Anterior cingulate cortex (tissue), 58 donors: ENCODE data around the gene NLK.

Source experiments
- DNase-seq, 58 donors: peaks; one replicate each; lab custom pipeline; 2025; lab: John Stamatoyannopoulos, UW

NLK gene

GRCh38 chr17:28038802-28039201 lies 3.7 kb upstream of the NLK start:
- no peak for DNase-seq

DNA sequence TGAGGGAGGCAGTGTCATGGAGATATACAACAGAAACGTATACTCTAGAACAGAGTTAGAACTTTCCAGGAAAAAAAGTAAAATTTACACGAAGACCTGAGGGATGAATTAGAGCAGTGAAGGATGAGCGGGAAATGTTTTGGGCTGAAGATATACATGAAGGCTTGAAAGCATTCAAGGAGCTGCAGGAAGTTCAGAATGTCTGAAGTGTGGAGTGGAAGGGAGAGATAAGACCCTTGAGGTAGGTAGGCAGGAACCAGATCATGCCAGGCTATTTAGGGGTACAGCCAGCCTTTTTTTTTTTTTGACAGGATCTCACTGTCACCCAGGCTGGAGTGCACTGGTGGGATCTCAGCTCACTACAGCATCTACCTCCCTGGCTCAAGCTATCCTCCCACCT lies 3.2 kb upstream of the NLK start:
- no peak for DNase-seq

DNA sequence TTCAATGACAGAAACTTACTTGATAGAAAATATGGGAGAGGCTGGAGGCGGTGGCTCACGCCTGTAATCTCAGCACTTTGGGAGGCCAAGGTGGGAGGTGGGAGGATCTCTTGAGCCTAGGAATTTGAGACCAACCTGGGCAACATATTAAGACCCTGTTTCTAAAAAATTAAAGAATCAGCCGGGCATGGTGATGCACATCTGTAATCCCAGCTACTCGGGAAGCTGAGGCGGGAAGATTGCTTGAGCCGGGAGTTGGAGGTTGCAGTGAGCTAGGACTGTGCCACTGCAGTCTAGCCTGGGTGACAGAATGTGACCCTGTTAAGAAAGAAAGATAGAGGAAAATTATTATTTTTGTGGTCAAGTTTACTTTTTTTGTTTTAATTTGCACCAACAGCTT lies 2.1 kb upstream of the NLK start:
- no peak for DNase-seq

- peak; percentile 78 to 100 (median 99) for DNase-seq
Observed at GRCh38 chr17:28041068-28041843, 1.2 kb upstream of the NLK start.

- DNase-seq: peak in 4 of 58 donors; percentile 38 to 76 (median 40)
Observed at GRCh38 chr17:28041844-28042656, 427 bp upstream of the NLK start.

DNA sequence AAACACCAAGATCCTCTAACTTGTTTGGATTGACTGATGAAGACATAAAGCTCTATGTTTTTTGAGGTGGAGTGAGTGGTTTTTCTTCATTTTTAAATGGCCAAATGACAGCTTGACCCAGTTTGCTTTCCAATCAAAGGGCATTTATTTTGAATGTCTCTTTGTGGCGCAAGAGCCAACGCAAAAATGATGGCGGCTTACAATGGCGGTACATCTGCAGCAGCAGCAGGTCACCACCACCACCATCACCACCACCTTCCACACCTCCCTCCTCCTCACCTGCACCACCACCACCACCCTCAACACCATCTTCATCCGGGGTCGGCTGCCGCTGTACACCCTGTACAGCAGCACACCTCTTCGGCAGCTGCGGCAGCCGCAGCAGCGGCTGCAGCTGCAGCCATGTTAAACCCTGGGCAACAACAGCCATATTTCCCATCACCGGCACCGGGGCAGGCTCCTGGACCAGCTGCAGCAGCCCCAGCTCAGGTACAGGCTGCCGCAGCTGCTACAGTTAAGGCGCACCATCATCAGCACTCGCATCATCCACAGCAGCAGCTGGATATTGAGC lies 329 bp downstream of the NLK start:
- DNase-seq: no peak

DNA sequence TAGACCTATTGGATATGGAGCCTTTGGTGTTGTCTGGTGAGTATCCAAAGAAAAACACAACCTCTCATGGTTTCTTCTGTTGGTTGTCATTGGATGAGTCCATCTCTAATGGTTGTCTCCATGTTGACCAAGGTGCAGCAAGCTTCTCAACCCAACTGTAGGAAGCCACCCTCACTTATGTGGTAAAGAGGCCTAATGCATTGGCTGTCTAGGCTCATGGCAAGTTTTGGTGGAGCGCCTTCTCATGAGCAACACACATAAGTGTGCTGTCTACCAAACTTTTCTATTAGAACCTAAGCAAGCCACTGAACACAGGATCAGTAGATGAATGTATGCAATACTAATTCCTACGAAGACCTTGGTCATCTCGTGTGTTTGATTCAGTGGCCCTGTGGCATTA lies 819 bp downstream of the NLK start:
- DNase-seq: no peak

DNA sequence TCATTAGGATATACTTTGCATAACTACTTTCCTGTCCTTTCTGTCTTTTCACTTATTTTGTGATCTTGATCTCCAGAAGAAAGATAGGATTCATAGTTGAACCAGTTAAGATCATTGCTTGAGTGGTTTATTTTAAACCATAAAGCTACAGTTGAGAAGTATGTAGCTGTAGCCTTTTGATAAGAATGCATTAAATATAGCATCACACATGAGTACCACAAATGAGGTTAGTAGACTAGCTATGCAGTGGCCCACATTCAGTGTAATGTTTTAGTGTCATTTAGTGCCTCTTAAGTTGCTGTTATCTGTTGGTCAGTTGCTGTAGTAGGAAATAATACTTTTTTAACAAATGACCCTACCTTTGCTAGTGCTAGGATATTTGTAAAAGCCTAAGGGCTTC lies 1.3 kb downstream of the NLK start:
- no peak for DNase-seq

DNA sequence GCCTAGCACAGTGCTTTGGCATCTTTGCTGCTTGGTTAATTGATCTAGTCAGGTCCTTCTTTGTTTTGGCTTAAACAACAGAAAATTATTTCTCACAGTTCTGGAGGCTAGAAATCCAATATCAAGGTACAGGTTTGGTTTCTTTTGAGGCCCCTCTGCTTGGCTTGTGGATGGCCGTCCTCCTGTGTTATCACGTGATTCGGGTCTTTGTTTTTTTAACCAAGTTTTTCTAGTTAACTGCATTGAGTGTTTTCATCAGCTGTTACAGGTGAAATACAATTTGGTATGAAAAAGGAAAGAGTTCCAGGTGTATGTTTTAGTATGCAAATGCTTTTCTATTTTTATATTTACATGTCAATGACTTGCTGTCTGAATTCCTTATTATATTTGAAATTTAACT lies 2.8 kb downstream of the NLK start:
- no peak for DNase-seq

DNA sequence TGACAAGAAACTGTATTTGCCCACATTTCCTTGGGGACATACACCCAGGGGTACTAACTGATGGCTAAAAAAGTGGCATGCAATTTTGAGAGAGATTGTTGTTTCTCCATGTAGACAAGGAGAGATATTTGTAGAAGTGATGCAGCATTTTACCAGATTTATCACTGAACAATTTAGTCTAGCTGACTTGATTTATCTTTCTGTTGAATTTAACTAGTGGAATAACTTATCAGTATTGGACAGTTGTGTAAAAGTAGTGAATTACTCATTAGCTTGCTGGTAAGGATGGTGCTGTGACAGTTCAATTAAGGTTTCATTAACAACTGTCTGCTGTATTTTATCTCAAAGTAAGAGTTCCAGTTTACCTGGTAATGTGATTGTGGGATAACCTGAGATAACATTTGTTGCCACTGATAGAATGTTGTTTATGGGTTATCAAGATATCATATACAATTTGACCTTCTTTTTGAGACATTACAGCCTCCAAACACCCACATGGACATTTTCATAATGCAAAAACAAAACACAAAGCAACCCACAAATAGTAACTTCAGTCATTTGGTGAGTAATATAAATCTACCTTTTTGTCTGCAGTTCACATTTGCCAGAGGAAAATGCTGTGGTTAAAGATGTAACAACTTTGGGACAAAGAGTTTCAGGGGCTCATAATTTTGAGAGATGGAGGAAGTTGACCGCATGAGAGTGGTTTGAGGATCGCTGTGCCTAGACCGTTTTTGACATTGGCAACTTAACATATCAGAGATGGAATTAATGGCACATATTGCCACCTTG lies 3.8 kb downstream of the NLK start:
- DNase-seq: no peak

GRCh38 chr17:28047806-28048205 lies 5.3 kb downstream of the NLK start:
- DNase-seq: no peak

DNA sequence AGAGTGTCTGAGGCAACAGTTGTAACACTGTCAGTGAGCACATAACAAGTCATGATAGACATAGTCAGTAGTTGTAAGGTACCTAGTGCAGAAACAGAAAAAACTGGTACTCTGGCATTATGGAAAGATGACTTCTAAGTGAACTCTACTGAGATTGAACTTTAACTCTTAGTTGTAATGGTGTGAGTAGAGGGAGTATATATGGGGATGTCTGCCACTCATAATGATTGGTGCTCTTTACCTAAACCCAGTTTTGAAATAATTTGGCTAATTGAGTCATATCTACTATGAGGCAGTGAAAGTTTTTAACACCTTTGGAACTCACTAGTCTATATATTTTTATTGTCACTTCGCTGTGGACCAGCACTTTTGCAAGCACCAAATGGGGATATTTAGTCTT lies 6.6 kb downstream of the NLK start:
- no peak for DNase-seq

GRCh38 chr17:28053044-28053670 lies 10.7 kb downstream of the NLK start:
- DNase-seq: no peak

GRCh38 chr17:28053725-28054124 lies 11.2 kb downstream of the NLK start:
- no peak for DNase-seq

DNA sequence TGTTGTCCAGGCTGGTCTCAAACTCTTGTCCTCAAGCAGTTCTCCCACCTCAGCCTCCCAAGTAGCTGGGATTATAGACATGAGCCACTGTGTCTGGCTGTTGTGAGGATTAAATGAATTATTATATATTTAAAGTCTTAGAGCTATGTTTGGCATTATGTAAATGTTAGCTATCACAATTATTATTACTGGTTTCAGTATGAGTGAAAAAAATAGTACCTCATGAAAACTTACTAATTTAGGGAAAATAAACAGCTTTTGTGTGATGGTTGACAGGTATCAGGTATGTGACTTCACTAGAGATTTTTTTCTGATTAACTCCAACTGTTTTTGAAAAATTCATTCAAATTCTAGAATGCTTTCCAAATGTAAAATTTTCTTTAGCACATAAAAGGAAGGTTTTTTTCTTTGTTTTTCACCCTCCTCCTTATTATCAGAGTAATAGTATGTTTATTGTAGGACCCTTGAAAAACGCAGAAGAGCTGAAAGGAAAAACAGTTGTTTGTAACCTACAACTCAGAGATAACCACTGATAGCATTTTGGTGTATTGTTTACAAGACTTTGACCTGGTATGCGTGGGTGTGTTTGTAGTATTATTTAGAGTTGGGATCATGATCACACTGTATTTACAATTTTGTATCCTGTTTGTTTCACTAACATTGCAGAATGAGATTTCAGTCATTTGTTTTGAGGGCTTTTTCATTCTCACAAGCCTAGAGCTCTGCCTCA lies 13.2 kb downstream of the NLK start:
- DNase-seq: no peak

DNA sequence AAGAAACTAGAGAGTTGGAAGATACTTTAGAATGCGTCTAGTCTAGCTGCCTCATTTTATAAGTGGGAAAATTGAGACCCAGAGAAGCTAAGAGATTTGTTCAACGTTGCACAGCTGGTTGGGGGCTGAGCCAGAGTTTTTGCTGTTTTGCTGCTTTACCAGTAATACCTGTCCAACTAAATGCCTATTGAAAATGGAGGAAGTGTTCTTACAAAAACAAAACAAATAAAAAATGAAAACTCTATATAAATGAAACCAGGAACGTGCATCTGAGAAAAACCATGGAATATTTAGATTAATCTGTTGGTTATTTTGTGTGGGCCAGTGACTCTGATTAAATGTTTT lies 13.8 kb downstream of the NLK start:
- DNase-seq: no peak

DNA sequence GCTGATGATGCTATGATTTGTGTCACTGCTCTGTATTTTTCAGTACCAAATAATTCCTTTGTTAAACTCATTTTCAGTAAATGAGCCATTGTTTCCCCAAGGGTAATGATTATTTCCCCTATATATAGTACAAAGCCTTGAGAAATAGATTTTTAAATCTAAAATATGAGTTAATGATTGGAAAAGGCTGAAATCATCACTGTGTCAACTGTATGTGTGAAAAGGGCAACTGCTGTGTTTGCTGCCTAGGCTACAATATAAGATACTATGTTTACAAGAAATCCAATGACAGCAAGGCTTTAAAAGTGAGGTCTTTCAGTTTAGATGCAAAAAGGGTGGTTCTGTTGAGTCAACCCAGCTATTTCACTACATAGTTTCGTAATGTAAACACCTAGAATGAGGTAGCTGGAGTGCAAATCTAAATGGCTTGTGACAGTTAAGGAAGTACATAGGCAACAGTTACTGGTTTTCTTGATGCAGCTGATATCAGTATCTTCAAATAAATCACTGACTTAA lies 15.3 kb downstream of the NLK start:
- DNase-seq: no peak

- DNase-seq: no peak
Observed at GRCh38 chr17:28059675-28060074, 17.2 kb downstream of the NLK start.

DNA sequence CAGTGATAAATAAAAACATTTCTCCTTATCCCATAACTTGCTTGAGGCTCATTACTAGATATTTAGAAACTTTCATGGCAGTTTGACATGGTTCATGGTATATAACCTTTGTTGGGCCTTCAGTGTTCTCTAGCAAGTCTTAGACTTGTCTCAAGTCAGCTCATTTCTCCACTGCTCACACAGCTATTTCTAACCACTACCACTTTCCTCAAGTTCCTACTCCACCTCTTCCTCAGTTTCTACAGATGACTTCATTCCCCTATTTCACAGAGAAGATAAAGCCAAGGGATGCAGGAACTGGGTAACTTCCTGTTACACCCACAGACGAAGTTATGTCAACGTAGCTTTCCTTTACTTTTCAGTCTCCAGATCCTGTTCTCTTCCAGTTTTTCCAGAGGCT lies 23.2 kb downstream of the NLK start:
- no peak for DNase-seq

GRCh38 chr17:28069061-28069460 lies 26.6 kb downstream of the NLK start:
- no peak for DNase-seq
